WTC11 (cell line): ENCODE measurements around the gene ANKRD9. TPM values are rescaled to one million over a fixed set of nuclear protein-coding genes. Genes with fewer than 3 reads are reported as not detected.

Experiments
- ATAC-seq: fragments of 200-7000 bp; cut with Tn5 transposase; 2 replicates; pipeline ENCODE4 v1.10.0; 2021; ENCODE audit warnings: mild to moderate bottlenecking, moderate library complexity
- CTCF ChIA-PET: fragments of 300-600 bp; sonication (Branson Sonifier 250); formaldehyde crosslinking; loops from one replicate; lab custom pipeline; 2021; ENCODE audit warnings: antibody characterized with exemption; lab: Charles Lee
- POLR2A ChIA-PET: fragments of 350-600 bp; sonication (Branson Sonifier 250); formaldehyde crosslinking; loops from one replicate; lab custom pipeline; 2021; ENCODE audit warnings: antibody characterized with exemption; lab: Charles Lee
- DNase-seq: peaks from one replicate; pipeline ENCODE4 v3.0.0; 2021; ENCODE audit warnings: low spot score
- H3K27ac Mint-ChIP-seq: 2 replicates; pipeline ENCODE4 v1.8.0; 2021; ENCODE audit warnings: mixed read lengths
- H3K27me3 Mint-ChIP-seq: 2 replicates; pipeline ENCODE4 v1.8.0; 2021; ENCODE audit warnings: low read depth, mild to moderate bottlenecking, moderate library complexity, mixed read lengths
- H3K36me3 Mint-ChIP-seq: 2 replicates; pipeline ENCODE4 v1.8.0; 2021; ENCODE audit warnings: mixed read lengths
- H3K4me1 Mint-ChIP-seq: 2 replicates; pipeline ENCODE4 v1.8.0; 2022; ENCODE audit warnings: mixed read lengths
- H3K4me3 Mint-ChIP-seq: 2 replicates; pipeline ENCODE4 v1.8.0; 2021; ENCODE audit warnings: mild to moderate bottlenecking, moderate library complexity, mixed read lengths
- H3K9me3 Mint-ChIP-seq: 2 replicates; pipeline ENCODE4 v1.8.0; 2021; ENCODE audit warnings: mixed read lengths
- CBFB ChIP-seq: sonication (generic); formaldehyde crosslinking; IDR thresholded peaks from 2 replicates; pipeline ENCODE4 v1.8.1; 2022; ENCODE audit warnings: mild to moderate bottlenecking, low read depth, missing genetic modification reagents
- CREB1 ChIP-seq: sonication (generic); formaldehyde crosslinking; IDR thresholded peaks from 2 replicates; pipeline ENCODE4 v1.8.0; 2023; ENCODE audit warnings: mild to moderate bottlenecking, missing genetic modification reagents
- CREM ChIP-seq: sonication (generic); formaldehyde crosslinking; IDR thresholded peaks from 2 replicates; pipeline ENCODE4 v1.8.1; 2022; ENCODE audit warnings: mild to moderate bottlenecking, missing genetic modification reagents, moderate library complexity
- FOXJ3 ChIP-seq: sonication (generic); formaldehyde crosslinking; IDR thresholded peaks from 2 replicates; pipeline ENCODE4 v1.9.0; 2021; ENCODE audit warnings: missing genetic modification reagents, mild to moderate bottlenecking, borderline replicate concordance
- FOXK1 ChIP-seq: sonication (generic); formaldehyde crosslinking; IDR thresholded peaks from 2 replicates; pipeline ENCODE4 v1.8.0; 2022; ENCODE audit warnings: mild to moderate bottlenecking, moderate library complexity, missing genetic modification reagents
- NFATC4 ChIP-seq: fragments of 250-450 bp; sonication (Bioruptor Pico); IDR thresholded peaks from 2 replicates; pipeline ENCODE4 v1.9.0; 2021; ENCODE audit warnings: mild to moderate bottlenecking
- NFE2L1 ChIP-seq: sonication (generic); formaldehyde crosslinking; IDR thresholded peaks from 2 replicates; pipeline ENCODE4 v1.8.1; 2023; ENCODE audit warnings: missing genetic modification reagents
- RELA ChIP-seq: sonication (generic); formaldehyde crosslinking; IDR thresholded peaks from 2 replicates; pipeline ENCODE4 v1.8.1; 2022; ENCODE audit warnings: missing genetic modification reagents, mild to moderate bottlenecking, borderline replicate concordance
- SMAD3 ChIP-seq: sonication (generic); formaldehyde crosslinking; IDR thresholded peaks from 2 replicates; pipeline ENCODE4 v1.8.0; 2022; ENCODE audit warnings: missing genetic modification reagents, mild to moderate bottlenecking, borderline replicate concordance
- TEAD1 ChIP-seq: sonication (generic); formaldehyde crosslinking; IDR thresholded peaks from 2 replicates; pipeline ENCODE4 v1.8.0; 2022; ENCODE audit warnings: mild to moderate bottlenecking, missing genetic modification reagents
- TP53 ChIP-seq: sonication (generic); formaldehyde crosslinking; IDR thresholded peaks from 2 replicates; pipeline ENCODE4 v1.8.1; 2023; ENCODE audit warnings: mild to moderate bottlenecking, missing genetic modification reagents
- ZBTB21 ChIP-seq: sonication (generic); formaldehyde crosslinking; IDR thresholded peaks from 2 replicates; pipeline ENCODE4 v1.8.1; 2023; ENCODE audit warnings: mild to moderate bottlenecking, missing genetic modification reagents, borderline replicate concordance
- ZNF138 ChIP-seq: sonication (generic); formaldehyde crosslinking; conservative IDR thresholded peaks from 2 replicates; pipeline ENCODE4 v1.8.1; 2022; ENCODE audit warnings: mild to moderate bottlenecking, moderate library complexity, missing genetic modification reagents
- ZNF232 ChIP-seq: sonication (generic); formaldehyde crosslinking; IDR thresholded peaks from 2 replicates; pipeline ENCODE4 v1.8.0; 2022; ENCODE audit warnings: mild to moderate bottlenecking, missing genetic modification reagents
- total RNA-seq: library from RNA; stranded (reverse); gene quantifications from 3 replicates; pipeline ENCODE4 v1.2.3, GENCODE V29; 2021
- TF ChIP-seq, protein P1 (sequence below): fragments of 250-450 bp; sonication (Bioruptor Pico); IDR thresholded peaks from 2 replicates; pipeline ENCODE4 v1.8.0; 2021; ENCODE audit warnings: mild to moderate bottlenecking
- TF ChIP-seq, protein P2 (sequence below): sonication (generic); formaldehyde crosslinking; IDR thresholded peaks from 2 replicates; pipeline ENCODE4 v1.8.0; 2022; ENCODE audit warnings: mild to moderate bottlenecking, missing genetic modification reagents
- TF ChIP-seq, protein P3 (sequence below): sonication (generic); formaldehyde crosslinking; IDR thresholded peaks from 2 replicates; pipeline ENCODE4 v1.8.0; 2023; ENCODE audit warnings: missing genetic modification reagents, mild to moderate bottlenecking, borderline replicate concordance
- TF ChIP-seq, protein P4 (sequence below): sonication (generic); formaldehyde crosslinking; IDR thresholded peaks from 2 replicates; pipeline ENCODE4 v1.8.1; 2022; ENCODE audit warnings: low read depth, mild to moderate bottlenecking, moderate library complexity, missing genetic modification reagents, borderline replicate concordance

ANKRD9 gene
- total RNA-seq, 1 experiment from 2014 or later, result 63.8 TPM

DNA sequence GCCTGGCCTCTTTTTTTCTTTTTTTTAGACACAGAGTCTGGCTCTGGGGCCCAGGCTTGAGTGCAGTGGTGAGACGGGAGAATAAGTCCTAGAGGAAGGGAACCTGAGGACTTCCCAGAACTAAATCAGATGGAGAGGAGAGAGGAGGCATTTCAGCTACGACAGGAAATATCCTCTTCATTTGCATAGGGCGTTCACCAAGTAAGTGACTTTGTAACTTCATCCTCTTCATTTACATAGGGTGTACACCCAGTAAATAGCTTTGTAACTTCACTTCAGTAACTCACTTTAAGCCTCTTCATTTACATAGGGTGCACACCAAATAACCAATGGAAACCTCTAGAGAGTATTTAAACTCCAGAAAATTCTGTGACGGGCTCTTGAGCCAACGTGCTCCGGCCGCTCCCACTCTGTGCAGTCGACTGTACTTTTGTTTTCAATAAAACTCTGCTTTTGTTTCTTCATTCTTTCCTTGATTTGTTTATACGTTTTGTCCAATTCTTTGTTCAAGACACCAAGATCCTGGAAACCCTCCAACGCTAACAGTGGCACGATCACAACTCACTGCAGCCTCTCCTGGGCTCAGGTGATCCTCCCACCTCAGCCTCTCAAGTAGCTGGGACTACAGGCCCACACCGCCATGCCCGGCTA, 21.4 kb upstream of the ANKRD9 start:
- CTCF ChIA-PET, result interaction anchor here (1.7 kb wide), 1 partner anchor 64 kb away, joined by 4 read pairs; no protein-coding TSS in a partner anchor
- no peak overlapping the region; the same call in 1 of the 2 replicates for H3K27ac Mint-ChIP-seq
- ATAC-seq (no peak), DNase-seq (no peak)
- no peaks in the 10 kb centered on the region for H3K36me3 Mint-ChIP-seq
- peaks cover 11% of the 10 kb centered on the region for H3K4me1 Mint-ChIP-seq
- H3K9me3 Mint-ChIP-seq, result no peaks in the 10 kb centered on the region
- no peaks in the 10 kb centered on the region; the same call in 1 of the 2 replicates for H3K27me3 Mint-ChIP-seq
- POLR2A ChIA-PET, result no interaction called here
- H3K4me3 Mint-ChIP-seq, result no peak overlapping the region
- TF ChIP-seq, protein P1, sequence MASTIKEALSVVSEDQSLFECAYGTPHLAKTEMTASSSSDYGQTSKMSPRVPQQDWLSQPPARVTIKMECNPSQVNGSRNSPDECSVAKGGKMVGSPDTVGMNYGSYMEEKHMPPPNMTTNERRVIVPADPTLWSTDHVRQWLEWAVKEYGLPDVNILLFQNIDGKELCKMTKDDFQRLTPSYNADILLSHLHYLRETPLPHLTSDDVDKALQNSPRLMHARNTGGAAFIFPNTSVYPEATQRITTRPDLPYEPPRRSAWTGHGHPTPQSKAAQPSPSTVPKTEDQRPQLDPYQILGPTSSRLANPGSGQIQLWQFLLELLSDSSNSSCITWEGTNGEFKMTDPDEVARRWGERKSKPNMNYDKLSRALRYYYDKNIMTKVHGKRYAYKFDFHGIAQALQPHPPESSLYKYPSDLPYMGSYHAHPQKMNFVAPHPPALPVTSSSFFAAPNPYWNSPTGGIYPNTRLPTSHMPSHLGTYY (CRISPR knock-in tag), result no peak
- no peak for TF ChIP-seq TP53 (CRISPR knock-in tag)
- TF ChIP-seq ZBTB21 (CRISPR knock-in tag), result no peak
- no peak for TF ChIP-seq SMAD3 (CRISPR knock-in tag)
- no peak for TF ChIP-seq CREM (CRISPR knock-in tag)
- TF ChIP-seq, protein P2, sequence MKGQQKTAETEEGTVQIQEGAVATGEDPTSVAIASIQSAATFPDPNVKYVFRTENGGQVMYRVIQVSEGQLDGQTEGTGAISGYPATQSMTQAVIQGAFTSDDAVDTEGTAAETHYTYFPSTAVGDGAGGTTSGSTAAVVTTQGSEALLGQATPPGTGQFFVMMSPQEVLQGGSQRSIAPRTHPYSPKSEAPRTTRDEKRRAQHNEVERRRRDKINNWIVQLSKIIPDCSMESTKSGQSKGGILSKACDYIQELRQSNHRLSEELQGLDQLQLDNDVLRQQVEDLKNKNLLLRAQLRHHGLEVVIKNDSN, result no peak
- no peak for TF ChIP-seq RELA
- TF ChIP-seq TEAD1 (CRISPR knock-in tag), result no peak
- TF ChIP-seq CREB1, result no peak
- TF ChIP-seq NFE2L1 (CRISPR knock-in tag), result no peak
- TF ChIP-seq CBFB (CRISPR knock-in tag), result no peak
- TF ChIP-seq ZNF232 (CRISPR knock-in tag), result no peak
- no peak for TF ChIP-seq FOXK1 (CRISPR knock-in tag)
- no peak for TF ChIP-seq NFATC4 (CRISPR knock-in tag)
- TF ChIP-seq, protein P3, sequence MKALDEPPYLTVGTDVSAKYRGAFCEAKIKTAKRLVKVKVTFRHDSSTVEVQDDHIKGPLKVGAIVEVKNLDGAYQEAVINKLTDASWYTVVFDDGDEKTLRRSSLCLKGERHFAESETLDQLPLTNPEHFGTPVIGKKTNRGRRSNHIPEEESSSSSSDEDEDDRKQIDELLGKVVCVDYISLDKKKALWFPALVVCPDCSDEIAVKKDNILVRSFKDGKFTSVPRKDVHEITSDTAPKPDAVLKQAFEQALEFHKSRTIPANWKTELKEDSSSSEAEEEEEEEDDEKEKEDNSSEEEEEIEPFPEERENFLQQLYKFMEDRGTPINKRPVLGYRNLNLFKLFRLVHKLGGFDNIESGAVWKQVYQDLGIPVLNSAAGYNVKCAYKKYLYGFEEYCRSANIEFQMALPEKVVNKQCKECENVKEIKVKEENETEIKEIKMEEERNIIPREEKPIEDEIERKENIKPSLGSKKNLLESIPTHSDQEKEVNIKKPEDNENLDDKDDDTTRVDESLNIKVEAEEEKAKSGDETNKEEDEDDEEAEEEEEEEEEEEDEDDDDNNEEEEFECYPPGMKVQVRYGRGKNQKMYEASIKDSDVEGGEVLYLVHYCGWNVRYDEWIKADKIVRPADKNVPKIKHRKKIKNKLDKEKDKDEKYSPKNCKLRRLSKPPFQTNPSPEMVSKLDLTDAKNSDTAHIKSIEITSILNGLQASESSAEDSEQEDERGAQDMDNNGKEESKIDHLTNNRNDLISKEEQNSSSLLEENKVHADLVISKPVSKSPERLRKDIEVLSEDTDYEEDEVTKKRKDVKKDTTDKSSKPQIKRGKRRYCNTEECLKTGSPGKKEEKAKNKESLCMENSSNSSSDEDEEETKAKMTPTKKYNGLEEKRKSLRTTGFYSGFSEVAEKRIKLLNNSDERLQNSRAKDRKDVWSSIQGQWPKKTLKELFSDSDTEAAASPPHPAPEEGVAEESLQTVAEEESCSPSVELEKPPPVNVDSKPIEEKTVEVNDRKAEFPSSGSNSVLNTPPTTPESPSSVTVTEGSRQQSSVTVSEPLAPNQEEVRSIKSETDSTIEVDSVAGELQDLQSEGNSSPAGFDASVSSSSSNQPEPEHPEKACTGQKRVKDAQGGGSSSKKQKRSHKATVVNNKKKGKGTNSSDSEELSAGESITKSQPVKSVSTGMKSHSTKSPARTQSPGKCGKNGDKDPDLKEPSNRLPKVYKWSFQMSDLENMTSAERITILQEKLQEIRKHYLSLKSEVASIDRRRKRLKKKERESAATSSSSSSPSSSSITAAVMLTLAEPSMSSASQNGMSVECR, result no peak
- TF ChIP-seq FOXJ3, result no peak
- TF ChIP-seq, protein P4, sequence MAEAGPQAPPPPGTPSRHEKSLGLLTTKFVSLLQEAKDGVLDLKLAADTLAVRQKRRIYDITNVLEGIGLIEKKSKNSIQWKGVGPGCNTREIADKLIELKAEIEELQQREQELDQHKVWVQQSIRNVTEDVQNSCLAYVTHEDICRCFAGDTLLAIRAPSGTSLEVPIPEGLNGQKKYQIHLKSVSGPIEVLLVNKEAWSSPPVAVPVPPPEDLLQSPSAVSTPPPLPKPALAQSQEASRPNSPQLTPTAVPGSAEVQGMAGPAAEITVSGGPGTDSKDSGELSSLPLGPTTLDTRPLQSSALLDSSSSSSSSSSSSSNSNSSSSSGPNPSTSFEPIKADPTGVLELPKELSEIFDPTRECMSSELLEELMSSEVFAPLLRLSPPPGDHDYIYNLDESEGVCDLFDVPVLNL (CRISPR knock-in tag), result no peak
- TF ChIP-seq ZNF138, result no peak
- TF ChIP-seq, all 79 proteins: peak for 0
